HUES6 (cell line): ENCODE data around the gene ATXN7L1.

ENCODE experiments used
- H3K27ac ChIP-seq: 2 replicates; pipeline ENCODE4 v1.7.0; 2013; ENCODE audit warnings: low read depth, mild to moderate bottlenecking, low read length, inconsistent platforms
- H3K27me3 ChIP-seq: 2 replicates; pipeline ENCODE4 v1.6.1; 2013; ENCODE audit warnings: low read length; ENCODE audit not compliant: control insufficient read depth, insufficient read depth
- H3K36me3 ChIP-seq: 2 replicates; pipeline ENCODE4 v1.6.1; 2013; ENCODE audit warnings: low read length; ENCODE audit not compliant: control insufficient read depth, insufficient read depth
- H3K4me1 ChIP-seq: 2 replicates; pipeline ENCODE4 v1.6.1; 2013; ENCODE audit warnings: low read length; ENCODE audit not compliant: control insufficient read depth, insufficient read depth
- H3K4me3 ChIP-seq: 2 replicates; pipeline ENCODE4 v1.5.1; 2013; ENCODE audit warnings: low read depth, low read length
- H3K9ac ChIP-seq: one replicate; pipeline ENCODE4 v1.6.1; 2013; ENCODE audit warnings: mild to moderate bottlenecking, low read length
- H3K9me3 ChIP-seq: 2 replicates; pipeline ENCODE4 v1.6.1; 2013; ENCODE audit warnings: low read depth, low read length; ENCODE audit not compliant: control insufficient read depth, insufficient read depth

The ATXN7L1 gene

GRCh38 chr7:105876091-105876963, at the start of gene ATXN7L1:
TSS of gene ATXN7L1 (minus strand) at chr7:105876599. CDS start at chr7:105876558, 41 bp downstream.
- Histone ChIP-seq H3K27me3 (peaks cover 12% of the 10 kb centered on the region), H3K9me3 (no peaks in the 10 kb centered on the region), H3K4me3 (peak within 1 kb of the TSS; percentile 89), H3K36me3 (peaks cover 10% of the 10 kb centered on the region), H3K4me1 (peaks cover 26% of the 10 kb centered on the region), H3K9ac (peak within 1 kb of the TSS; percentile 95), H3K27ac (peak within 1 kb of the TSS; percentile 85)

- Histone ChIP-seq H3K9ac (no peak overlapping the region), H3K27ac (no peak overlapping the region), H3K4me3 (no peak overlapping the region), H3K27me3 (no peaks in the 10 kb centered on the region), H3K36me3 (peaks cover 16% of the 10 kb centered on the region; the same call in 1 of the 2 replicates), H3K4me1 (no peaks in the 10 kb centered on the region), H3K9me3 (peaks cover 7% of the 10 kb centered on the region)
Measured at GRCh38 chr7:105926131-105926530, 49.7 kb upstream of the ATXN7L1 start.

GRCh38 chr7:105924945-105925344, 48.5 kb upstream of the ATXN7L1 start:
- Histone ChIP-seq H3K27me3 (no peaks in the 10 kb centered on the region), H3K9ac (no peak overlapping the region), H3K9me3 (peaks cover 7% of the 10 kb centered on the region), H3K4me3 (no peak overlapping the region), H3K4me1 (no peaks in the 10 kb centered on the region), H3K27ac (no peak overlapping the region), H3K36me3 (peaks cover 18% of the 10 kb centered on the region; the same call in 1 of the 2 replicates)

GRCh38 chr7:105920766-105921165, 44.4 kb upstream of the ATXN7L1 start:
- Histone ChIP-seq H3K27ac (no peak overlapping the region), H3K27me3 (no peaks in the 10 kb centered on the region), H3K4me3 (no peak overlapping the region), H3K9ac (no peak overlapping the region), H3K4me1 (no peaks in the 10 kb centered on the region), H3K9me3 (peaks cover 7% of the 10 kb centered on the region), H3K36me3 (peaks cover 29% of the 10 kb centered on the region)

DNA sequence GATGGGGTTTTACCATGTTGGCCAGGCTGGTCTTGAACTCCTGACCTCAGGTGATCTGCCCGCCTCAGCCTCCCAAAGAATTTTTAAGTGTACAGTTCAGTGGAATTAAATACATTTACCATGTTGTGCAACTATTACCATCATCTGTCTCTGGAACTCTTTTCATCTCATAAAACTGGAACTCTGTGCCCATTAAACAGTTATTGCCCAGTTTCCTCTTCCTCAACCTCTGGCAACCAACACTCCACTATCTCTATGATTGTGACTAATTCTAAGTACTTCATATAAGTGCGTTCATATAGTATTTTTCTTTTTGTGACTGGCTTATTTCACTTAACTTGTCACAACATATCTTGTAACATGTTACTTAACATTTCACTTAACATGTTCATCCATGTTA, 41.3 kb upstream of the ATXN7L1 start:
- Histone ChIP-seq H3K27me3 (no peaks in the 10 kb centered on the region), H3K4me3 (no peak overlapping the region), H3K9ac (no peak overlapping the region), H3K27ac (no peak overlapping the region), H3K9me3 (no peaks in the 10 kb centered on the region), H3K4me1 (no peaks in the 10 kb centered on the region), H3K36me3 (peaks cover 22% of the 10 kb centered on the region)

DNA sequence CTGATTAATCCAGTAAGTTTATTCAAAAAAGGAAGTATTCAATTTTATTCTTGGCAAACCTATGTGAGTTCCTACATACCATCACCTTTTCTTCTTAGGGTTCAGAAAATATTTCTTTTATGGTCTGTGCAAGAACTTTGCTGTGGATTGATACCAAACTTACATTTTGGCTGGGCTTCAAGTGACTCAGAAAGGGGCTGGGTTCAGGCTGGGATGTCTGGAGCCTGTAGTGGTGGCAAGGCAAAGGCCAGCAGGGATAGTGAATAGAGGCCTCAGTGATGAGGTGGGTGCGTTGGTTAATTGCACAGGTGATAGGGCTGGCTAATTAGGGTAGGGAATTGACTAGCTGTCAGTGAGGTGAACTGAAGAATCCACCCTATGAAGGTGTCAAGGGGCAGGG, 40.2 kb upstream of the ATXN7L1 start:
- H3K4me1 ChIP-seq = no peaks in the 10 kb centered on the region
- H3K36me3 ChIP-seq = peaks cover 17% of the 10 kb centered on the region
- H3K27me3 ChIP-seq = no peaks in the 10 kb centered on the region
- H3K9me3 ChIP-seq = no peaks in the 10 kb centered on the region
- H3K9ac ChIP-seq = no peak overlapping the region
- no peak overlapping the region for H3K4me3 ChIP-seq
- no peak overlapping the region for H3K27ac ChIP-seq

- Histone ChIP-seq H3K4me3 (no peak overlapping the region), H3K9me3 (peaks cover 8% of the 10 kb centered on the region; the same call in 1 of the 2 replicates), H3K27ac (no peak overlapping the region), H3K4me1 (no peaks in the 10 kb centered on the region), H3K9ac (no peak overlapping the region), H3K27me3 (no peaks in the 10 kb centered on the region), H3K36me3 (peaks cover 18% of the 10 kb centered on the region)
Measured at GRCh38 chr7:105913947-105914346, 37.5 kb upstream of the ATXN7L1 start.

GRCh38 chr7:105911961-105912575, 35.7 kb upstream of the ATXN7L1 start:
- H3K27ac ChIP-seq = no peak overlapping the region
- peaks cover 8% of the 10 kb centered on the region; the same call in 1 of the 2 replicates for H3K9me3 ChIP-seq
- no peaks in the 10 kb centered on the region for H3K4me1 ChIP-seq
- H3K4me3 ChIP-seq = no peak overlapping the region
- H3K36me3 ChIP-seq = peaks cover 14% of the 10 kb centered on the region
- no peaks in the 10 kb centered on the region for H3K27me3 ChIP-seq
- no peak overlapping the region for H3K9ac ChIP-seq

GRCh38 chr7:105910172-105910571, 33.8 kb upstream of the ATXN7L1 start:
- H3K9me3 ChIP-seq = peaks cover 8% of the 10 kb centered on the region; the same call in 1 of the 2 replicates
- H3K4me3 ChIP-seq = no peak overlapping the region
- no peak overlapping the region for H3K9ac ChIP-seq
- H3K36me3 ChIP-seq = peaks cover 14% of the 10 kb centered on the region
- no peak overlapping the region for H3K27ac ChIP-seq
- no peaks in the 10 kb centered on the region for H3K27me3 ChIP-seq
- peaks cover 15% of the 10 kb centered on the region for H3K4me1 ChIP-seq

- H3K4me1 ChIP-seq = peaks cover 20% of the 10 kb centered on the region
- H3K9me3 ChIP-seq = peaks cover 8% of the 10 kb centered on the region; the same call in 1 of the 2 replicates
- no peak overlapping the region for H3K9ac ChIP-seq
- H3K27me3 ChIP-seq = no peaks in the 10 kb centered on the region
- H3K27ac ChIP-seq = no peak overlapping the region
- no peak overlapping the region for H3K4me3 ChIP-seq
- H3K36me3 ChIP-seq = peaks cover 14% of the 10 kb centered on the region
Measured at GRCh38 chr7:105909742-105910141, 33.3 kb upstream of the ATXN7L1 start.
